DMS53 (cell line): ENCODE data around the gene PARP3.

ENCODE experiments used
- DNase-seq: peaks from one replicate; lab custom pipeline; 2025; lab: John Stamatoyannopoulos, UW

Gene PARP3

DNA sequence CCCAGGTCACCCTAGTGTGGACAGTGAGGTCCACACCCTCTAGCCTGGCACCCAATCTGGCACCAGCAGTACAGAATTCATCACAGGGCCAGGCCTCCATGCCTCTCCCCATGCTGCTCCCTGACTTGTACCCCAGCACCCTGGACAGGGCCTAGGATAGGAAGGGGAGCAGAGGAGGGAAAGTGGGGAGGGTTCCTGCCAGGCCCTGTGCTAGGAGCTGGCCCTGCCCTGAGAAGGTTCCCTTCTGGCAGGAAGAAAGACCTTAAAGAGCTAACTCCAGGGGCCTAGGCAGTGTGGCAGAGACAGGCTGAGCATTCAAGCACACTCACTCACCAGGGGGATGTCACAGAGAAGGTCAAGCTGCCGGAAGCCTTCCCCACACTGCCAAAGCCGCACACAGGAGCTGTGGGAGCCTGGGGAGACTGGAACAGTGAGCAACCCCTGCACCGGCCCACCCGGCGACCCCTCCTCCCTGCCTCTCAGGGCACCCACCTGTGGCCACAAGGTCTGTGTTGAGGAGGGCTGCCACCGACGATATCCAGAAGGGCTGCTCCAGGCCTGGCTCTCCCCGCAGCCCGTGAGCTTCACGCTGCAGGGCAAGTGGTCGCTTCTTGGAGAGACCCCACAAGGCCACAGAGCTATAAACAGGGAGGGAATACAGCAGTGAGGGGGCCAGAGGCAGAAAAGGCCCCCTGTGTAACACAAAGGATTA is 7.9 kb upstream of the PARP3 start:
- no peak for DNase-seq

DNA sequence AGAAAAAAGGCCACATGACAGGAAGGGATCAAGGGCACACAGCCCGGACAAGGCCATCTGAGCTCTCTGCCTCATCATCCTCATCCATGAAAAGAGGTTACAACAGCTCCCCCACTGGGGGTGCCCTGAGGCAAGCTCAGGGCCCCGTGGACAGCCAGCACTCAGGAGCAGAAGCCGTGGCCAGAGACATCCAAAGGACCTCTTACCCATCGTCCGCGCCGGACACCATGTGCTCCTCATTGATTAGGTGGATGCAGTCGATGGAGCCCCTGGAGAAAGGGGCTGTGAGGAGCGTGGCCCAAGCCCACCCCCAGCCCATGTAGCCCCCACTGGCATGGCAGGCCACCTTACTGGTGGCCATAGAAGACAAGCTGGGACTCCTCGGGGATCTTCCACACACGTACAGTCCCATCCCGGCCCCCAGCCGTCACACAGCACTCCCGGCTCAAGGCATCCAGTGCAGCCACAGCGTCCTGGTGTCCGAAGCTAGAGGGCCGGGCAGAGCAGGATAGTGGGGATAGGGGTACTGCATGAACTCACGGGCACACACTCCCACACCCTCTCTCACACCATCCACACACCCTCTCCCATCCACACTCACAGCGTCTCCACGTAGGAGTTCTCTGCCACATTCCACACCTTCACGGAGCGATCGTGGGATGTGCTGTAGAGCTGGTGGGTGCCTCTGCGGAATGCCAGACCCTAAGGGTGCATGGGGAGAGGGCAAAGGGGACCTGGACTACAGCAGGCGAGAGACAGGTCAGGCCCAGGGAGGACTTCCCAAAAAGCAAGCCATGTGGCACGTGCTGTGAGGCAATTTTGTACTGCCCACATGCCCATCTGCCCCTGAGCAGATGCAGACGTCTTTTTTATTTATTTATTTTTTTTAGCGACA is 6.9 kb upstream of the PARP3 start:
- no peak for DNase-seq

DNA sequence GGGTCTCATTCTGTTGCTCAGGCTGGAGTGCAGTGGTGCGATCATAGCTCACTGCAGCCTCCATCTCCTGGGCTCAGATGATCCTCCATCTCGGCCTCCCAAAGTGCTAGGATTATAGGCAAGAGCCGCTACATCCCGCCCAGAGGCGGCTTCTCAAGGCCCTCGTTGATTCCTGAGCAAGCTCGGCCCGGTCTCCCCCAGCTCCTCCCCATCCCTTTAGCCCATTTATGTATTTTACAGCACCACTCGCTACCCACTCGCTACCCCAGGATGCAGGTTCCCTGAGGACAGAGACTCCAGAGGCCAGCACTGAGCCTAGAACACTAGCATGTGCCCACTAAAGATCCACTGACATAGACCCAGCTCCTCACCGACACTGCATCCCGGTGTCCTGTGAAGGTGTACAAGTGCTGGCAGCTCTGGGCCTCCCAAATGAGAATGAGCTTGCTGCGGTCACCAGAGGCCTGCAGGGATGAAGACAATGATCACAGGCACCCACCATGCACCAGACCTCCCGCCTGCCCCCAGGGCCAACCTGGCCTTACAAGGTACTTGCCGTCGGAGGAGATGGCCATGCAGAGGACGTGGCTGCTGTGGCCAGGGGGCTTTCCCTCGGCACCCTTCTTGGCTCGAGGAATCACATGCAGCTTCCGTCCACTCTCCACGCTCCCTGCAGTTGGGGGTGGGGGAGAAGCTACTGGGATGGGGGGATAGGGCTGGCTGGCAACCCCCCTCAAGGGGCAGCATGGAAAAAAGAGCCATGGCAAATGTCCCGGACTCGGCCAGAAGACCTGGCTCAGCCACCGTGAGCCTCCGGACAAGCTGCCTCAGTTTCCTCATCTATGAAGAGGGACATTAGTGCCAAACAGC is 6.0 kb upstream of the PARP3 start:
- DNase-seq, result no peak

GRCh38 chr3:51937014-51937413 is 5.1 kb upstream of the PARP3 start:
- no peak for DNase-seq

GRCh38 chr3:51937611-51938450 is 4.3 kb upstream of the PARP3 start:
- no peak for DNase-seq

DNA sequence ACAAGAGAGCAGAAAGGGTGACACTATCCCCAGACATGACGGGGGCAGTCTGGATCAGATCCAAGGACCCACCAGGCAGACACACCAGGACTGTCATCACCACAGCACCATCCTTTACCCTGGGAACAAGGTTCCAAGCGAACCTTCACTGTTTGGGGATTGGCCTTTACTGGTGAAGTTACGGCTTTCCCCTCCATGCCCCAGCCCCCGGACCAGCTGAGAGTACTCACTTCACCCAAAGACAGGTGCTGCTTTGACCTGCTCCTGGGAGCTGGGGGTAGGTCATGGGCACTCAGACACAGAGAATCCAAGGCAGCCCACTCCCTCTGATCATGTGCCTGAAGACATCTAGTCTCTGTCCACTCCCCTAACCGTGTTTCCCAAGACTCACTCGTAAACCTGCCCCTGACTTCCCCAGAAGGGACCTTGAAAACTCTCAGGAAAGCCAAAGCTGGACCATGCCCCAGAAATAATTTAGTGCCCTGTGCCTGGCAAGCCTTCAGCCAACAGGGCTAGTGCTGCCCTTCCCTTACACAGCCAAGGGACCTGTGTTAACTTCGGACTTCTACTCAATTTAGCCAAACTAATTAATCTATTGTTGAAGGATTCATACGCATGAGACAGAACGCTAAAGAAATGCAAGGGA is 3.3 kb upstream of the PARP3 start:
- no peak for DNase-seq

DNA sequence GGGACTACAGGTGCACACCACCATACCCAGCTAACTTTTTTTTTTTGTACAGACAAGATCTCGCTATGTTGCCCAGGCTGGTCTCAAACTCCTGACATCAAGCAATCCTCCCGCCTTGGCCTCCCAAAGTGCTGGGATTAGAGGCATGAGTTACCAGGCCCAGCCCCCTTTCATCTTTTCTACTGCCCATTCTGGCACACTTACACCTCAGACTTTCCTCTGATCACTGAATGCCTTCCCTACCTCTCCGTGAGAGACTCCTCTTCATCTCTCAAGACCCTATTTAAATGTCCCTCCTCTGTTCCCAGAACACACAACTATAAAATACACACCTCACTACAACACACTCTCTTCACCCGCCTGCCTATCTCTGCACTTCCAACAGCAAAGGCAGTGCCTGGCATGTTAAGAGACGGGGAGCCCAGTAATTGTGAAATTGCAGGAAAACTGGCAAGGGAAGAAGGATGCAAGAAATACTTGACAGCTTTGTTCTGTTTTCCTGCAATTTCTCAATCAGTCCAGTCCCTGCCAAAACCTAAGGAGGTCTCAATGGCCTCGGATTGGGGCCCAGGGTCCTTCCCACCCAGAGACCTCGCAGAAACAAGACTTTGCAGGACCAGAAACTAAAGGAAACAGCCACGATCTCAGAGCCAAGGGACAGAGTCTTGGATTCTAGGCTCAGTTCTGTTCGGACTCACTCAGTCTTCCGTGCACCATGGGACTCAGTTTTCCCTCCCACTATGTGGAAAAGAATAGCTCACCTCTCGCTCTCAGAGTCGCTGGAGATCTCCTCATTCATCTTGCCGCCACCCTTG is 1.3 kb upstream of the PARP3 start:
- peak; percentile 14 for DNase-seq

GRCh38 chr3:51941463-51941797 is 733 bp upstream of the PARP3 start:
- DNase-seq, result no peak

GRCh38 chr3:51942603-51943450 is 664 bp downstream of the PARP3 start:
- peak; percentile 46 for DNase-seq

DNA sequence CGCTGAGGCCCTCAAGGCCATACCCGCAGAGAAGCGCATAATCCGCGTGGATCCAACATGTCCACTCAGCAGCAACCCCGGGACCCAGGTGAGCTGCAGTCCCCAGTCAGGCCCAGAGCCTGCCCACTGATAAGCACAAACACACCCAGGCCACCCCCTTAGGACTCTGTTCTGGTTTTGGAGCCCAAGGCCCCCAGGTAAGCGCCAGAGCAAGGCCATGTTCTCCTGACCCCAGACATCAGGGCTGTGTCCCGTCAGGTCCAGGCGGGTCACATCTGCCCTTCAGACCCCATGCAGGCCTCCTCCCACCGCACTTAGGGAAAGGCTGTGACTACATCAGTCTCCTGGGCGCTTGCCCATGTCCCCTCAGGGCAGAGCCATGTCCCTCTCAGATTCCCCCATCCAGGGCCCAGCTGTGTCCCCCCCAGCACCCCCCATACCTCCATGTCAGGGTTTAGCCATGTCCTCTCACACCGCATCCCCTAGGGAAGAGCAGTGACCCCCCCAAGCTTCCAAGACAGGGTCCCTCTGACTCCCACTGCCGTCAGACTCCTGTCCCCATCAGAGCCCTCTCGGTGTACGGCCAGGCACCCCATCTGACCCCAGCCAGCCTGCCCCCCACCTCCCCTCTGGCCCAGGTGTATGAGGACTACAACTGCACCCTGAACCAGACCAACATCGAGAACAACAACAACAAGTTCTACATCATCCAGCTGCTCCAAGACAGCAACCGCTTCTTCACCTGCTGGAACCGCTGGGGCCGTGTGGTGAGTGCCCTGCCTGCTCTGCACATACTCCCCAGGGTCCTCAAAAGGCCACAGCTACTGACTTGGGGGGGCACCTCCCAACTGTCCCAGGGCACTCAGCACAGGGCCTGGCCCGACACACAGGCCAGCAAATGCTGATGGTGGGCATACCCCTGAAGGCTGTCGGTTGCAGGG is 1.6 kb downstream of the PARP3 start:
- no peak for DNase-seq

GRCh38 chr3:51944451-51945021 is 2.4 kb downstream of the PARP3 start:
- DNase-seq, result no peak

DNA sequence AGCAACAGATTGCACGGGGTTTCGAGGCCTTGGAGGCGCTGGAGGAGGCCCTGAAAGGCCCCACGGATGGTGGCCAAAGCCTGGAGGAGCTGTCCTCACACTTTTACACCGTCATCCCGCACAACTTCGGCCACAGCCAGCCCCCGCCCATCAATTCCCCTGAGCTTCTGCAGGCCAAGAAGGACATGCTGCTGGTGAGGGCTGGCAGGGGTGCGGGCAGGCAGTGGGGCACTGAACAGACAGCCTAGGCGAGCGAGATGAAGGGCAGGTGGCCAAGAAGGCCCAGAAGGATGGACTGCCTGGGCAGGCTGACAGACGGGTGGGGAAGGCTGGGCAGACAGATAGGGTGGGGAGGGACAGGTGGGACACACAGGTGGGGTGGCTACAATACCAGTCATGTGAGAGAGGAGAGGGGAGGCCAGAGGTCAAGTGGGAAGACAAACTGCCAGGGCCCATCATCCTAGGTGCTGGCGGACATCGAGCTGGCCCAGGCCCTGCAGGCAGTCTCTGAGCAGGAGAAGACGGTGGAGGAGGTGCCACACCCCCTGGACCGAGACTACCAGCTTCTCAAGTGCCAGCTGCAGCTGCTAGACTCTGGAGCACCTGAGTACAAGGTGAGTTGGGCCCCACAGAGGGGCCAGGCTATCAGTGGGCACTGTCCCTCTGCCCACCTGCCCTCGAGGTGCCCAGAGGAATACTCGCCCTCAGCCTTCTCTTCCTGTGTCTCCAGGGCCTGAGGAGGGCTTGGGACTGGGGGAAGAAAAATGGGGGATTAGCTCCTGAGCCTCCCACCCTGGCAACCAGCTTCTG is 3.1 kb downstream of the PARP3 start:
- no peak for DNase-seq

- no peak for DNase-seq
Measured at GRCh38 chr3:51945926-51946705, 4.0 kb downstream of the PARP3 start.

GRCh38 chr3:51946796-51947195 is 4.6 kb downstream of the PARP3 start:
- no peak for DNase-seq

DNA sequence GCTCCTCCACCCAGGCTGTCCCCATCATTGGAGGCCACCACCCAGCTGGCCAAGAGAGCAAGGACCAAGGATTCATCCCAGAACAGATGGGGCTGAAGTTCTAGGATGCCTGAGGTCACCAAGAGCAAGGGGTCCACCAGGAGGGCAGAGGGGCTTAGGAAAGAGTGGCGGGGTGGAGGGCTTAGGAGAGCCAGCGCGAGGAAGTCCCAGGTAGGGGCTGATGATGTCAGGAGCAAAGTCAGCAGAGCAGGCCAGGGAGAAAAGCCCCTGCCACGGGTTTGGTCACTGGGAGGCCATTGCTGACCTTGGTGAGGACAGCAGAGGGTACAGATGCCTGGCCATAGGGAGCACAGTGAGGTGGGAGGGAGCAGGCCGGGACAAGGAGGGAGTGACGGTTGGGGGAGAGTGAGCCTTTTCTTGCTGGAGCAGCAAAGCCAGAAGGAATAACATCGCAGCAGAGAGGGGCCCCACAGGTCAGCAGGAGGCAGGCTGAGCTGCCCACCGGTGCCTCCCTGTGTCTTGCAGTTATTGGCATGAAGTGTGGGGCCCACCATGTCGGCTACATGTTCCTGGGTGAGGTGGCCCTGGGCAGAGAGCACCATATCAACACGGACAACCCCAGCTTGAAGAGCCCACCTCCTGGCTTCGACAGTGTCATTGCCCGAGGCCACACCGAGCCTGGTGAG is 5.2 kb downstream of the PARP3 start:
- no peak for DNase-seq
